Measurements from ENCODE around the gene NDRG4. TPM values are rescaled to one million over a fixed set of nuclear protein-coding genes. Genes with fewer than 3 reads are reported as not detected.
A peak's percentile ranks its signal among the peaks of the same experiment; 100 is the strongest.

Gene NDRG4
- total RNA-seq, 2 donors from 2014 or later: 6.0 to 33.9 TPM

GRCh38 chr16:58503863-58504688, 4.1 kb downstream of the NDRG4 start:
- TF ChIP-seq POLR2A (IDR thresholded peaks at IDR 0.05): no peak
- no peak for TF ChIP-seq CTCF (IDR thresholded peaks at IDR 0.05)
- ATAC-seq (no peak), DNase-seq (peak in 1 of 4 donors; percentile 9)
- H3K36me3 ChIP-seq (replicated peaks in 1 of 2; ENCODE audit: insufficient read depth in 1 of 2, low read depth in 2 of 2): no peaks in the 10 kb centered on the region
- 89% methylated on average over 13 to 21 of the region's 21 CpGs for WGBS, 2 donors
- intact Hi-C loops (cut with DNase I): no loop called here
- H3K9me3 ChIP-seq: no peaks in the 10 kb centered on the region
- no peak overlapping the region for H3K27ac ChIP-seq
- H3K4me3 ChIP-seq: no peak overlapping the region
- H3K4me1 ChIP-seq: peaks cover 25% of the 10 kb centered on the region
- no peaks in the 10 kb centered on the region for H3K27me3 ChIP-seq

DNA sequence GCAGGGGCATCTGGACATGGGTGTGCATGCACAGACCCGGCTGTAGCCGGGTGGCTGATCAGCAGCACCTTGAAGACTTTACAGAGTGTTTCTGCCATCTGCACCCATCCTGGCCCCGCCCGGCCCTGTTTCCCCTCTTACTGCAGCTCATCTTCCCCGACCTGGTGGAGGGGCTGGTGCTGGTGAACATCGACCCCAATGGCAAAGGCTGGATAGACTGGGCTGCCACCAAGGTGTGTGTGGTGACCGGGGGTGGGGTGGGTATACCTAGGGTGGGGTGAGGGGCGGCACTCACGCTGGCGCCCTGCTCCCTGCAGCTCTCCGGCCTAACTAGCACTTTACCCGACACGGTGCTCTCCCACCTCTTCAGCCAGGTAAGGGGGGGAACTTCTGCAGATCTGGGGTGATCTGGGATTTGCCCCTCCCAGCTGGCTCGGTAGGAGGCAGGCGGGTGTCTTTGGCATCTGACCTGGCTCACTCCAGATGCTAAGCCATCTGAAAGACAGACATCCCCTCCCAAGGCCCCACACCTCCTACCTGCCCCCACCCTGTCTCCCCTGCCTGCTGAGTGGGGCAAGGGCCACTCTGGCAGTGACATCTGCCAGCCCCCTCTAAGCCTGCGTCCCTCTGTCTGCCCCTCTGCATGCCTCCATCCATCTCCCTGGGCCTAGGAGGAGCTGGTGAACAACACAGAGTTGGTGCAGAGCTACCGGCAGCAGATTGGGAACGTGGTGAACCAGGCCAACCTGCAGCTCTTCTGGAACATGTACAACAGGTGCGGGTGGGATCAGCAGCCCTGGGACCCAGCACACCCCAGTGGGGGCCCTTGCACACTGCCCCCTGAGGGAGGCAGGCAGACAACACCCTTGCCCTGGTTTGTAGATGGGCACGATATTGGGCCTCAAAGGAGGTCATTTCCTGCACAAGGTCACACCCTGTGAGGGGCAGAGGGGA, 6.6 kb downstream of the NDRG4 start:
- H3K27me3 ChIP-seq: no peaks in the 10 kb centered on the region
- H3K4me3 ChIP-seq: no peak overlapping the region
- intact Hi-C loops (cut with DNase I): no loop called here
- no peaks in the 10 kb centered on the region for H3K9me3 ChIP-seq
- TF ChIP-seq CTCF (IDR thresholded peaks at IDR 0.05): no peak
- H3K4me1 ChIP-seq: peaks cover 11% of the 10 kb centered on the region
- peak in 1 of 4 donors; percentile 10 for DNase-seq
- H3K27ac ChIP-seq: no peak overlapping the region
- no peak for ATAC-seq
- no peaks in the 10 kb centered on the region for H3K36me3 ChIP-seq (replicated peaks in 1 of 2; ENCODE audit: insufficient read depth in 1 of 2, low read depth in 2 of 2)
- 73 to 82% methylated on average over 14 to 19 of the region's 20 CpGs for WGBS, 2 donors

GRCh38 chr16:58507195-58507962, 7.4 kb downstream of the NDRG4 start:
- intact Hi-C loops (cut with DNase I): no loop called here
- H3K4me3 ChIP-seq: no peak overlapping the region
- H3K36me3 ChIP-seq (replicated peaks in 1 of 2; ENCODE audit: insufficient read depth in 1 of 2, low read depth in 2 of 2): no peaks in the 10 kb centered on the region
- no peak overlapping the region for H3K27ac ChIP-seq
- peaks cover 11% of the 10 kb centered on the region for H3K4me1 ChIP-seq
- H3K27me3 ChIP-seq: no peaks in the 10 kb centered on the region
- ATAC-seq (no peak), DNase-seq (peak in 2 of 4 donors; percentile 8 to 16)
- TF ChIP-seq CTCF (IDR thresholded peaks at IDR 0.05) (no peak), POLR2A (IDR thresholded peaks at IDR 0.05) (no peak)
- WGBS, 2 donors: 63 to 72% methylated on average over 6 to 15 of the region's 15 CpGs
- no peaks in the 10 kb centered on the region for H3K9me3 ChIP-seq

GRCh38 chr16:58507963-58508670, 8.2 kb downstream of the NDRG4 start:
- no peaks in the 10 kb centered on the region for H3K9me3 ChIP-seq
- H3K36me3 ChIP-seq (replicated peaks in 1 of 2; ENCODE audit: insufficient read depth in 1 of 2, low read depth in 2 of 2): no peaks in the 10 kb centered on the region
- WGBS, 2 donors: 66 to 75% methylated on average over 7 to 12 of the region's 14 CpGs
- intact Hi-C loops (cut with DNase I): no loop called here
- no peaks in the 10 kb centered on the region for H3K27me3 ChIP-seq
- DNase-seq: peak in 2 of 4 donors; percentile 3 to 9
- H3K4me1 ChIP-seq: peaks cover 12% of the 10 kb centered on the region
- H3K27ac ChIP-seq: no peak overlapping the region
- TF ChIP-seq CTCF (IDR thresholded peaks at IDR 0.05) (no peak), POLR2A (IDR thresholded peaks at IDR 0.05) (no peak)
- no peak overlapping the region for H3K4me3 ChIP-seq
- ATAC-seq: no peak
